C4-2B (cell line): Measurements from ENCODE around the gene JOSD1.

ENCODE experiments used
- H3K27ac ChIP-seq: fragments of 450-650 bp; 2 replicates; pipeline ENCODE4 v1.5.1; 2017
- CTCF ChIP-seq: fragments of 450-650 bp; conservative IDR thresholded peaks from 2 replicates; pipeline ENCODE4 v1.5.1; 2017; ENCODE audit warnings: mild to moderate bottlenecking
- ZFX ChIP-seq: fragments of 450-650 bp; IDR thresholded peaks from 2 replicates; pipeline ENCODE4 v1.6.1; 2017

Gene JOSD1

GRCh38 chr22:38725900-38726655 lies 25.3 kb upstream of the JOSD1 start:
- TF ChIP-seq ZFX (no peak), CTCF (no peak)
- H3K27ac ChIP-seq, result no peak overlapping the region

GRCh38 chr22:38724926-38725571 lies 24.3 kb upstream of the JOSD1 start:
- no peak overlapping the region for H3K27ac ChIP-seq
- TF ChIP-seq ZFX (no peak), CTCF (peak; percentile 65)

- no peak overlapping the region for H3K27ac ChIP-seq
- no peak for TF ChIP-seq CTCF
- no peak for TF ChIP-seq ZFX
Observed at GRCh38 chr22:38724176-38724575, 23.4 kb upstream of the JOSD1 start.

- H3K27ac ChIP-seq, result no peak overlapping the region
- TF ChIP-seq CTCF (no peak), ZFX (no peak)
Observed at GRCh38 chr22:38721551-38721950, 20.8 kb upstream of the JOSD1 start.

GRCh38 chr22:38720350-38720749 lies 19.6 kb upstream of the JOSD1 start:
- TF ChIP-seq CTCF (no peak), ZFX (no peak)
- no peak overlapping the region for H3K27ac ChIP-seq

- H3K27ac ChIP-seq, result no peak overlapping the region
- TF ChIP-seq CTCF (no peak), ZFX (no peak)
Observed at GRCh38 chr22:38719196-38719595, 18.5 kb upstream of the JOSD1 start.

GRCh38 chr22:38718414-38718813 lies 17.7 kb upstream of the JOSD1 start:
- peak; percentile 63 for TF ChIP-seq CTCF
- no peak for TF ChIP-seq ZFX
- H3K27ac ChIP-seq, result peak overlapping the region; percentile 9
